ENCODE measurements around the gene DNAL1. TPM values are rescaled to one million over a fixed set of nuclear protein-coding genes. Genes with fewer than 3 reads are reported as not detected.

DNAL1 gene
- total and polyA plus RNA-seq, 8 donors = 14.6 to 19.5 (median 17.0) TPM

- intact Hi-C loops (cut with DNase I) = no loop called here
- ATAC-seq = no peak
- peaks cover 0 to 19% of the 10 kb centered on the region in 2 donors for H3K27me3 ChIP-seq
- H3K27ac ChIP-seq = no peak overlapping the region
- peaks cover 0 to 8% of the 10 kb centered on the region in 2 donors for H3K4me1 ChIP-seq
- no peak for DNase-seq
- TF ChIP-seq CTCF (IDR thresholded peaks at IDR 0.05) = no peak
- H3K4me3 ChIP-seq = no peak overlapping the region
- no peaks in the 10 kb centered on the region for H3K9me3 ChIP-seq
- no peaks in the 10 kb centered on the region for H3K36me3 ChIP-seq
Measured at GRCh38 chr14:73616831-73617230, 28.0 kb upstream of the DNAL1 start.

DNA sequence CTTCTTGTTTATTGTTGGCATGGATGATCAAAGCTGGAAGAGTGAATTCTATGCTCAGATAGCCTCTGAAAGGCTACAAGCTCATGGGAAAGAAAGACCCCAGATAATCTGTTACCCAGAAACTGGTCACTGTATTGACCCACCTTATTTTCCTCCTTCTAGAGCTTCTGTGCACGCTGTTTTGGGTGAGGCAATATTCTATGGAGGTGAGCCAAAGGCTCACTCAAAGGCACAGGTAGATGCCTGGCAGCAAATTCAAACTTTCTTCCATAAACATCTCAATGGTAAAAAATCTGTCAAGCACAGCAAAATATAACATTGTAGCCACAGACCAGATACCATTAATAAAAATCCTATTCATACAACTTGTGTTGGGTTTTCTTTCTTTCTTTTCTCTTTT is 25.3 kb upstream of the DNAL1 start:
- Histone ChIP-seq H3K4me3 (no peak overlapping the region), H3K4me1 (no peaks in the 10 kb centered on the region), H3K27me3 (no peaks in the 10 kb centered on the region), H3K36me3 (no peaks in the 10 kb centered on the region), H3K27ac (no peak overlapping the region), H3K9me3 (no peaks in the 10 kb centered on the region)
- no peak for DNase-seq
- intact Hi-C loops (cut with DNase I) = no loop called here
- no peak for ATAC-seq
- no peak for TF ChIP-seq CTCF (IDR thresholded peaks at IDR 0.05)

GRCh38 chr14:73620268-73620667 is 24.5 kb upstream of the DNAL1 start:
- H3K4me3 ChIP-seq = no peak overlapping the region
- no peaks in the 10 kb centered on the region for H3K9me3 ChIP-seq
- H3K4me1 ChIP-seq = no peaks in the 10 kb centered on the region
- no peaks in the 10 kb centered on the region for H3K36me3 ChIP-seq
- no peak for DNase-seq
- no peak overlapping the region for H3K27ac ChIP-seq
- H3K27me3 ChIP-seq = no peaks in the 10 kb centered on the region
- no peak for TF ChIP-seq CTCF (IDR thresholded peaks at IDR 0.05)
- ATAC-seq = no peak
- intact Hi-C loops (cut with DNase I) = no loop called here

- no peaks in the 10 kb centered on the region for H3K4me1 ChIP-seq
- H3K4me3 ChIP-seq = no peak overlapping the region
- no peaks in the 10 kb centered on the region for H3K36me3 ChIP-seq
- H3K27ac ChIP-seq = no peak overlapping the region
- ATAC-seq (no peak), DNase-seq (no peak)
- intact Hi-C loops (cut with DNase I) = no loop called here
- no peaks in the 10 kb centered on the region for H3K9me3 ChIP-seq
- no peak for TF ChIP-seq CTCF (IDR thresholded peaks at IDR 0.05)
- H3K27me3 ChIP-seq = no peaks in the 10 kb centered on the region
Measured at GRCh38 chr14:73623504-73624054, 21.2 kb upstream of the DNAL1 start.

DNA sequence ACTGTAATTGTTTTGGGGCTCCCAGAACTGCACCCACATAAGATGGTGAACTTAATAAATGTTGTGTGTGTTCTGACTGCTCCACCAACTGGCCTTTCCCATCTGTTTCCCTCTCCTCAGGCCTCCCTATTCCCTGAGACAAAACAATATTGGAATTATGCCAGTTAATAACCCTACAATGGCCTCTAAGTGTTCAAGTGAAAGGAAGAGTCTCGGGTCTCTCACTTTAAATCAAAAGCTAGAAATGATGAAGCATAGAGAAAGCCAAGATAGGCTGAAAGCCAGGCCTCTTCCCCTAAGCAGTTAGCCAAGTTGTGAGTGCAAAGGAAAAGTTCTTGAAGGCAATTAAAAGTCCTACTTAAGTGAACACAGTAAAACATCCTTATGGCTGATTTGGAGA is 19.1 kb upstream of the DNAL1 start:
- H3K27ac ChIP-seq = no peak overlapping the region
- intact Hi-C loops (cut with DNase I) = no loop called here
- no peaks in the 10 kb centered on the region for H3K4me1 ChIP-seq
- TF ChIP-seq CTCF (IDR thresholded peaks at IDR 0.05) = no peak
- ATAC-seq (peak; percentile 33), DNase-seq (peak in 1 of 4 donors; percentile 10)
- H3K9me3 ChIP-seq = no peaks in the 10 kb centered on the region
- no peak overlapping the region for H3K4me3 ChIP-seq
- no peaks in the 10 kb centered on the region for H3K27me3 ChIP-seq
- no peaks in the 10 kb centered on the region for H3K36me3 ChIP-seq
